HuH-7.5 (cell line): Measurements from ENCODE around the gene ZBTB7C.

ENCODE experiments used
- DNase-seq: peaks from one replicate; pipeline ENCODE4 v3.0.0; 2011; ENCODE audit warnings: low spot score

Gene ZBTB7C

DNA sequence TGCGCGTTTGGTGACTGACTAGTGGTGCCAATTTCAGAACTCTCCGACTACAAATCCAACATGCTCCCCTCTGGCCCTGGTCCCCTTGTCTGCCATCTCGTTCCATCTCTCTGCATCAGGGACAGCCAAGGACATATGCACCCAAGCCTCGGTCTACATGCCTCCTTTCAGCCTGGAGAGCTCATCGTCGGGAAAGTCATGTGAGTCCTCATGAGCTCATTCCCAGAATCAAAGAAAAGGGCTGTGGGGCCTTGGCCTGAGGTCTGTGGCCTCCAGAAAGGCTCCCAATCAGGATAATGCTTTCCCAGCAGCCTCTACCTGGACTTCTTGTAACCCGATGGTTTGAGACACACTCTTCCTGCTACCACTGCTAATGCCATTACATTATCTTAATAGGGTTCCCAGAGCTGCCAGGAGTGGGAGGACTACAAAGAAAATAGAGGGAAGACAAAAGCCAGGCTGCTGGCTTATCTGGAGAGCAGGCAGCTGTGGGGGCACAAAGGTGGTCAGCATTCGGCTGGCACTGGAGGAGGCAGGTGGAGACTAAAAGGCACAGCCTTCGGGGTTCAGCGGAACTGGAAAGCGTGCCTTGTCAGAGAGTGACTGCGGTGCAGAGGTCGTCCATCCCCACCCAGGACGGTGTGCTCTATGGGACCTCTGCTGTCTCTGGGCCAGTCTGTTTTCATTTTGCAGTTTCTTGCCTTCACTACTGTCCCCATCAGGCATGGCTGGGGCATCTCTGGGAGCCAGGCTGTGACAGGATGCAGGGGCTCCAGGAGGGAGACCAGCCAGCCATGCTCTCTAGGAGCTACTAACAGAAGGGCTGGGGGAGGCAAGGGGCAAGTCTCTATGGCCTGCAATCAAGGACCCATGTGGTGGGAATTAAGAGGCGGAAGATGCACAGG, 374.3 kb downstream of the ZBTB7C start:
- no peak for DNase-seq

DNA sequence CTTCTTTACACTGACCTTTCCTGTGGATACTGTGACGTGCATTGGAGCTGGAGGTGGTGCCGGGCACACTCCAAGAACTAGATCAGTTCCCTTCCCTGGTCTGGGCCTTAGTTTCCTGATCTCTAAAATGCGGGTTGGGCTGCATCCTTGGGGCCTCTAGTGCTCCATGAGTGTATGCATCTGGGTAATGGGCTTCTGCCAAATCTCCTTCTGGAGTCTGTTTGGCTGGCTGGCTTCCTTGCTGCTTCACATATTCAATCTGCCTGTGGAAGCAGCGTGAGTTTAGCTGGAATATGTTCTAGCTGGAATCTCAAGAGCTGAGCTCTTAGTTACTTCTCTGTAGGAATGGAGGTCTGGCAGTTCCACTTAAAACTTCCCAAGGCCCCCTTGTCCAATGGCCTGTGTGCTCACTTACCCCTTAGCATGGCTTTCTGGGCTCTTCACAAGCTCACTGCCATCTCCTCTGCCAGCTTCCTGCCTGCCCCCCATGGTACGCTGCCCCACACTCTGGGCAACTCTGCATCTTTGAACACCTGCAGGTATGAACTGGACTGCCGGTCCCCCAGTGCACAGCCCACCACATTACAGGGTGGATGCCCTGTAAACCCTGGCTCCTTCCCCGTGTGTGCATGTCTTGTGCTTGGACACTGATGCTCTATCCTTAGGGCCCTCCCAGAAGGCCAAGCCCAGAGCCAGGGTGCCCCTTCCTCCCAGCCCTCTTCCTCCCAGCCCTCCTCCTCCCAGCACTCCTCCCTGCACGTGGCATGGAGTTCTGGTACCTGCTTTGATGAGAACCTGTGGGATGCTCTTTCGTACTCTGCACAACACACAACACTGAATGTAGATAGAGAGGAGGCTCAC, 375.2 kb downstream of the ZBTB7C start:
- no peak for DNase-seq

DNA sequence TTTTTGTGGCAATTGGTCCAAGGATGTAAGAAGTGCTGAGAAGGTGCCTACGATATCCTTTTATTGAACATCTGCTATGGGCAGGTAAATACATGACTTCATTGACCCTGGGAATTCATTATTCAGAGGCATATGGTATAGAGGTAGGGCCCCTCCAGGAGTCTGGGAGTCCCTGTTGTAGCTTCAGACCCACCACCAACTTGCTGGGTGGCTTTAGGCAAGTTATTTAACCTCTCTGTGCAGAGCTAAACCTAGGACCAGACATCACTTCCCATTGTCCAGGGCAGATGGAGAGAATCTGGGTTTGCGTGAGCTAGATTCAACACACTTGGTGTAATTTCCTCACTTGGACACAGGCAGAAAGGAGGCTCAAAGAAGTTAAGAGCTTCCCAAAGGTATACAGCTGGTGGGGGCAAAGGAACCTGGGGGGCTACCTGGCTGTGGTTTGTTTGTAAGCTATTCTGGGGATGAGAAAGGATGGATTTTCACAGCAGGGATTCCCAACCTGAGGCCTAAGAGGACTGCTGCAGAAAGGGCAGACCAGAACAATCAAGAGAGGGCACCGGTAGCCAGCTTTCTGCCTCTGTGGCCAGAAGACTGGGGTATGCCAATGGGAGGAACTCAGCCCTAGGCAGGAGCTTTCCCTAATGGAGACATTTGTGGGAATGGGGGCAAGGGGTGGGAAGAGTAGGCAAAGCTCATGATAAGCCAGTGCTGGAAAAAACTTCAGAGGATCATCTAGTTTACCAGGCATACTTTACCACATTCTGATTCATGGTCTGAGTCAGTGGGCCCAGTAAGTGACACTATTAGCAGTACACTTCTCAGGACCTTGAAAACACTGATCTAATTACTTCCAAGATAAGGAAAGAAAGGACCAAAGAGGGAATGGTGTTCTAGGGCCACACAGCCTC, 376.1 kb downstream of the ZBTB7C start:
- DNase-seq: no peak

DNA sequence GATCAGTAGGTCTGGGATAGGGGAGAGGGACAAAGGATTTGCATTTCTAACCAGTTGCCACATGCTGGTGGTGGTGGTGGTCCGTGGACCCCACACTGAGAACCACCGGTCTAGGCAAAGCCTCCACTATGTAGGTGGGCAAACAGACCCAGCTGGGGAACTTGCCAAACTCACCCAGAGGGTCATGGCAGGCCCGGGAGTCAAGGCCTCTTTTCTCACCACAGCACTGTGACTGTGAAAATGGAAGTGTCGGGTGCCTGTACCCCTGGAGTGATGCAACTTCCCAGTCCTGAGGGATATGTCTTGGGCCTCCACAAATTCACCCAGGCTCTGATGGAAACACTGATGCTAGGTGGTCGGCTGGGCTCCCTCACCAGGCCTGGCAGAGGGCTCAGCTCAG, 377.5 kb downstream of the ZBTB7C start:
- no peak for DNase-seq

DNA sequence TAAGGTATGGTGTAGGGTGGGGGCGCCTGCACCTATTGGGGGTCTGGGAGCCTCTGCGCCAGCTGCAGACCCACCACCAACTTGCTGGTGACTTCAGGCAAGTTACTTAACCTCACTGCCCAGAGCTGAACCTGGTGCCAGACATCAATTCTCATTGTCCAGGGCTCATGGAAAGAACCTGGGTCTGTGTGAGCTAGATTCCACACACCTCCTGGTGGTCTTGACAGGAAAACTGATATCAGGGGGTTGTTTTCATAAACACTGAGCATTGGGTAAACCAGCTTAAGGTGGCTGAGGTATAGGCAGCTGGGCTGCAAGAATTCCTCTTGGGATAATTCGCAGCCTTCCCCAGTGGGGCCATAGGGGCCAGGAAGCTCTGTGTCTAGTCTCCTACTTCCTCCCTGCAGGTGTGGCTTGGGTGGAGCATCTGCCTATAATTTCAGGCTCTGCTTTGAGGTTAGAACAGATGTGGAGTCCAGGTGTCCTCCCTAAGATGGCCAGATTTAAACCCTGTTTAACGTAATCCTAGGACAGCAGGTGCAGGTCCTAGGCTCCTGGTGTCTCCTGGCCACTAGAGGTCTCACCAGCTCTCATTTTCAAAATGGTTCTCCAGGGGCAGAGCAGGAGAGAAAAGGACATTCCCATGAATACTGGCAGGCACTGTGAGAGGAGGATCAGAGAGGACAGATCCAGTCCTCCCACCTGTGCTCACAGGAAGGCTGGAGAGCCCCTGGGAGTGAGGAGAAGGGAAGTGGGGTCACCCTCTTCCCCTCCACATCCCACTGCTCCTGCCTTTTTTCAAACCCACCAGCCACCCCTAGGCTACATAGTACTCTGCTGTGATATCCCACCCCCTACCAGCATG, 378.3 kb downstream of the ZBTB7C start:
- peak; percentile 57 for DNase-seq

DNA sequence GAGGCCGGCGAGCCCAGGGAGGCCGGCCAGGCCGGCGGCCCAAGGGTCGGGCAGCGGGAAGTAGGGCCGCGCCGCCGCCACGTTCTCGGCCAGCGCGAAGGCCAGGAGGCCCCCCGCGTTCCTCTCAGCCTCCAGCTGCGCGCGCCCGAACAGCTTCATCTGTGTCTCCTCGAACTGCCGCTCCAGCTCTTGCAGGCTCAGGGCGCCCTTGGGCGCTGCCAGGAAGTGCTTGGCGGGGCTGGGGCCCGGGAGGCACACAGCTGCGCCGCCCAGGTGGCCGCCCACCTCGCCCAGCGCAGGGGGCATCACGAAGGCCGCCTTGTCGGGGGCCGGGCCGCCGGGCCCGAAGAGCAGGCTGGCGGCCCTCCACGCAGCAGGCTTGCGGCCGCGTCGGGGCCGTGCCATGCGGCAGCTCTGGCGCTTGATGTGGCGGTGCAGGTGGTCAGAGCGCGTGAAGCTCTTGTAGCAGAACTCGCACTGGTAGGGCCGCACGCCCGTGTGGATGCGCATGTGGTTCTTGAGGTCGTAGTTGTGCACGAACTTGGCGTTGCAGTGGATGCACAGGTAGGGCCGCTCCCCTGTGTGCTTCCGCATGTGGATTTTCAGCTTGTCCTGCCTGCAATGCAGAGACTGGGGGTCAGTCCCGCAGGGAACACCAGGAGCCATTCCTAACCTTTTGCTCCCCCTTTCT, 379.7 kb downstream of the ZBTB7C start:
- DNase-seq: no peak

DNA sequence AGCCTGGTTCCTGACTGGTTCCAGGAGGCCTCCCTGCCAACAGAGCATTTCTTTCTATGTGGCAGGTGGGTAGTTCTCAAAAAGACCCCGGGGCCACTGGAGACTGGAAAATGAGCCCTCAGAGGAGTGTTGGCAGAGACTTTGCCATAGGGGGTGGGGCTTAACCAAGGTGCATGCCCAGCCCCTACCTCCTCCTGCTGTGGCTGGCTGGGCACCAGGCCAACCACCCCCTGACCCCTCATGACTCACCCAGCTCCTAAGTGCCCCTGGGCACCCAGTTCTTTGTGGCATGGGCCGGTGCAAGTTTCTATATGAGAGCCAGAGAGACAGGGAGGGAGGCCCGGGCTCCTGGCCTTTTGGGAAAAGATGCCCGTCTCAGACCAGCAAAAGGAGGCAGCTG, 380.5 kb downstream of the ZBTB7C start:
- DNase-seq: no peak

DNA sequence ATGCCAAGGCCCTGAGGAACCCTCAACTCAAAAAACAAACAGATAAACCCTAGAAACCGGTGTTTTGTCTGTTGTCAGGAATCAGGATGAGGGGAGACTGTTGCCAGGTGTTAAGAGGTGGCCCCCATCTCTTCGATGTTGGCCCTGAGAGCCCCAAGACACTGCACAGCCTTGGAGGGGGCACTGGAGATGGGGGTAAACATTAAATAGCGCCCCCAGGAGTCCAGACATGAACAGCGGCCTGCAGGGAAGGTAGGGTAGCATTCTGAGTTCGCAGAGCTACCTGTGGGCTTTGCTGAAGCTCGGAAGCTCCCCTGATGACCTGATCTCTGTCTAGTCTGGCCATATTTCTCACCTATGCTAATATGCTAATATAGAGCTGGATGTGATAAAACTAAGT, 381.1 kb downstream of the ZBTB7C start:
- DNase-seq: no peak

DNA sequence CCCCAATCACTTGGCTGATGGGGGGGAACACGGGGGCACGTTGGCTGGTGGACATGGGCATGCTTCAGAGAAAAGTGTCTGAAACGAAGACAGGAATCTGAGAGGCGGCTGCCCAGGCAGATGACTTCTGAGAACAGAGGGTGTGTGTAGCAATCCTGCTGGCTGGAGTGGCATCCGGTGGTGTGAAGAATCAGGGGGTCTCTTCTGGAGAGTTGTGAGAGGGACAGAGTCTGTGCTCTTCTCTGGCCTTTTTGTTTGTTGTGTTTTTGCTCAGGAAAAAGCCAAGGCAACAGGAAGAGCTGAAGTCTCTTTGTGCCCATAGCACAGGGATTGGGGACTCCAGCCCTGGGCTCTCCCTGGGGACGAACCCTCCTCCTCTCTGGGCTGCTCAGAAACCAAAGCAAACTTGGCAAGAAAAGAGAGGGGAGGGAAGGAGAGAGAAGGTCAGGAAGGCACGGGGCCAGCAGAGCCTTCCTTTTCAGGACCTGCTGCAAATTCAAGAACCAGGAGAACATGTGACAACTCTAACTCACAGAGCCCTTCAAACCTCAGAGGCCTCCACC, 381.7 kb downstream of the ZBTB7C start:
- DNase-seq: no peak

DNA sequence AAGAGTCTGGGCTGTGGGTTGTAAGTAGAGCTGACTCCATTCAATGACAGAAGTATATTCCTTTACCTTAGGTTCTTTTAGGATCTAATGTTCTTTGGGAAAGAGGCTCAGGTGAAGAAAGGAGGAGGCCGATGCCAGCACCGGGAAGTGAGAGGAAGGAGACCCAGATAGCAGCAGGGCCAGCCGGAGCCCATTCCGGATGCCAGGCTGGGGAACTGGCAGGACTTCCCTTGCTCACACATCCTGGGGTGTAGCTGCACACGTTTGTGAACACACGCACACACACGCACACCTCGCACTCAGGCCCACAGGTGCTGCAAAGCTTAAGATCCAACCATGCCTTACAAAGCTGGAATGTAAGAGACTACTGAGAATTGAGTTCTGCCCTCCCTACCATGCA, 383.0 kb downstream of the ZBTB7C start:
- DNase-seq: no peak

DNA sequence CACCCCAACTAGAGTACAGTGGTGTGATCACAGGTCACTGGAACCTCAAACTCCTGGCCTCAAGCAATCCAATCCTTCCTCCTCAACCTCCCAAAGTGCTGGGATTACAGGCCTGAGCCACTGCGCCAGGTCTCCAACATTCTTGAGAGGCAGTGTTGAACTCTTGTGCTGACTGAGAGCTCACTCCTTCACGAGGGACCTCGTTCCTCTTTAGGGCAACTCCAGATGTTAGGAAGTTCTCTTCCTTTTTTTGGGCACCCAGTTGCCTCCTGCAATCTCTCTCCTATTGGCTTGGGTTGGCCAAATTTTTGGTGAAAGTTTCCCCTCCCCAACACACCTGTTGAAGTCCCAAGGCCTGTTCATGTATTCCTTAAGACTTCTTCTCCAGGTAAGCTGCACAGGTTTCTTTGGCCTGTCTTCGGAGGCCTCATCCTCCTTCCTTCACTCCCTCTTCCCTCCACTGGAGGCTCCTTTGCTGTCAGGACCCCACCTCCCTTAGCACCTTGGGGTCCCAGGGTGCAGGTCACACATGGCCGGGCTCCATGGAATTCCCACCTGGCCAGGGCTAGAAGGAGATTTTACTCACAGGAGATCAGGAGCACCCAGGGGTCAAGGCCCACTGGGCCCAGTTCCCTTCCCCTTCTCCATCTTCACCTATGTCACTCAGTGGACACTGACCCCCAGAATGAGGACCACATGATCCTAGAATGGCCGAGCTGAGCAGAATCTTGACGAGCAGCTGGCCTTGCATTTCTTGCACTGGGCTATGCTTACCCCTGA, 384.1 kb downstream of the ZBTB7C start:
- no peak for DNase-seq

DNA sequence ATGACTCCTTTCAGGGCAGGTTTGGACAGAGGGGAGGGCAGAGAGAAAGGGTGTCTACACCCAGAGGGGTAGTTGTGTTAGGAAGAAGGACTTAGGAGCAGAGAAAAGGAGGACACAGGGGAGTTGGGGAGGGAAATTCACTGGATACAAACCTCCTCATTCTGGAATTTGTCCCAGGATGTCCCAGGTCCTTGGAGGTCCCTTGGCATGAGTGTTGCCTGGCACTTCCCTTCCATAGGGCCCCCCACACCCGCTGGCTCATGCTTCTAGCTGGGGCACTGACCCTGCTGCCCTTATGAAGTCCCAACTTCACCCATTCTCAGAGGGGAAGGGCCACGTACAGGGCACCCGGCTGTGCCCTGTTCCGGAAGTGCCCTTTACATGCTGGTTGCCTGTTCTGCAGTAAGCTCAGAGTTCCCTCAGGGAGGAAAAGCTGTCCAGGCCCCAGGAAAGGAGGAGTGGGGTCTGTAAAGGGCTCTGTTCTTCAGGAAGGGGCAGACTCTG, 385.1 kb downstream of the ZBTB7C start:
- no peak for DNase-seq

DNA sequence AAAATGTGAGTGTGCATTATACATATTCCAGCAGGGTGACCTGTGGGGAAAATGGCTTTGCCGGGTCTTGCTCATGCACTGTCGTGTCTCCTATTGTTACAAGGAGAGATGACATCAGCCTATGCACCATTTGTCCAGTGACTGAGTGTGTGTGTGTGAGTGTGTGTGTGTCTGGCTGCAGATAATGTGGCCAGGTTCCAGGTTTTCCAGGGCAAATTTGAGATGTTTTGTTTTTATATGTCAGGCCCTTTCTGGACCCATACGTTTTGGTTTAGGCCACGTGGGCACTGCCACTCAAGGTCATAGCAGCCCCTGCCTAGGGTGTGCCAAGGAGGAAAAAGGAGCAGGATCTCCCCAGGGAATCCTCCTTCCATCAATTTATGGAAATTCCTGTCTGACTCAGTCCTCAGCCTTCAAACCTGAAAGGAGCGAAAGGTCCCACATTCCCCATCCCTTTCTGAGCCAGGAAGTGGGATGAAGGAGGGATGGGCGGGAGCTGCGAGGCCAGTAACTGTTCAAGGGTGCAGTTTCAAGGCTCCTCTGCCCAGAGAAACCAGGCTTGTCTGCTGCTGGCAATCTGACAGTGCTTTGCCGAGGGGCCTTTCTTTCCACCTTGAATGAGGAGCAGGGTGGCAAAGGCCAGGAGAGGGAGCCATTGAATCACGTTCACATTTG, 385.7 kb downstream of the ZBTB7C start:
- DNase-seq: peak; percentile 63

DNA sequence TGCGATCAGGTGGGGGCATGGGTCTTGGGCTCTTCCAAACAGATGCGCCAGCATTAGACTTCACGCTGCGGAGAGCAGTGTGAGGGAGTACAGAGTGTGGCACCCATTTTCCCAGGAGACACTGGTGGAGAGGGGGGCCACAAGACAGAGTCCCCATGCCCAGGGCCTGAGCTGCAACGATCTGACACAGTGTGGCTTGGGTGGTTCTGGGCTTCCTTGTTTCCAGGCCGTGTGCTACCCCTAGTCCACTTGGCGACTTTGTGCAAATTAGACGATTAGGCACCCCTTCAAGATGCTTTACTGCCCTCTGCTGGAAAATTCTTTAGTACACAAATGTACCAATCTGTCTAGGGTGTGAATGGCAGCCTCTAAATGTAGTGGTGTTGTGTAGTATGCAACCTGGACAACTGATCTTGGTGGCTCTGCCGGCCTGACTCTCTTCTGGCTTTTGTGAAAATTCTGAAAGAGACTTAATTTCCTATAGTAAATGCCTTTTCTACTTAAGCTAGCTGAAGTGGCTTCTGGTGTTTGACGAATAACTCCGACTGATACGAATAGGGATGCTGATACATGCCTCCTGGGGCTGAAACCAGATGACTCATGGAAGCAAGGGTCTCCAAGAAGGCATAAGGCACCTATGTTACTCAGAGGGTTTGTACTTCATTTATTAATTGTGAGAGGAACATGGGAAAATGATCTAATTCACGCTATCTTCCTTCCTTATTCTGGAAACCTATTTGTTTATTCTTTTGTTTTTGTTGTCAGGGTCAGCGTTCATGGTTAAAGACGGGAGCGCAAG, 386.5 kb downstream of the ZBTB7C start:
- DNase-seq: peak; percentile 56

DNA sequence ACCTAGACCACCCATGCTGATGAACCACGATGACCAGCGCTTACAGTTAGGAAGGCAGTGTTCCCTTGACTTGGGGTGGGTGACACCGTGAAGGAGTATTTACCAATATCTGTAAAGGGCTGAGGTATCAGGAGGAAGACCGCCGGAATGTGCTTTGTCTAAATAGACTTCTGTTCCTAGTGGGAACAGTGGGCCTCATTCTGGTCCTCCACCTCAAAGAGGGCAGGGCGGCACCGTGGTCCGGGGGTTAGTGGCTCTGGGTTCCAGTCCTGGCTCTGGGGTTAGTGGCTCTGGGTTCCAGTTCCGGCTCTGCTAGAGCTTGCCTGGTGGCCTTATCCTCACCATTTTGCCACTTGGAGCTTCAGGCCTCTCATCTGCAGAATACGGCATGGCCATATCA, 387.2 kb downstream of the ZBTB7C start:
- DNase-seq: no peak

DNA sequence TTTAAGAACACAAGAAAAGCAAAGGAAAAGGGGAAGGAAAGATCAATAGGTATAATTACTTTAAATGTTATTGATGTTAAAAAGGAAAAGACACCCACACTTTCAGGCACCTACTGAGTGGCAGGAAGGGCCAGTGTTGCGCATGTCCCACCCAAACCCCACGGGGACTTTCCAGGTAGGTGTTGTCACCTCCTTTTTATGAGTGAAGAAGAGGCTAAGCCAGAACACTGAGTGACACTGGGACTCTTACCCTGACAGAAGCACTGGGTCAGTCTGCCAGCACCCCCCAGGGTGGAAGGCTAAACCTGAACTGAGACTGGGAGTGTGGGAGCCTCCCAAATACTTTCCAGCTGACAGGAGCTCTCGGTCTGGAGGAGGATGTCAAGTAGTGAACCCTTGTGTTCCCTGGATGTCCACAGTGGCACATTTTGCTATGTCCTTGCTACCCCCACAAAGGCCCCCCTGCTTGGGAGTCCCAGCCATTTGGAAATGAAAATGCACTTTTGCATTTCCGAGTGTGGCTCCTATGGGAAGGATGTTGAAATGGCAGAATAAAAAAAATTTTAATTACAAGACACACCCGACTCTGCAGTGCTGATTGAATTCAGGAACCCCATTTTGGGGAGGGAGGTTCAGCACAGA, 387.8 kb downstream of the ZBTB7C start:
- no peak for DNase-seq
